ENCODE measurements around the gene REXO2. TPM values are rescaled to one million over a fixed set of nuclear protein-coding genes. Genes with fewer than 3 reads are reported as not detected.

Gene REXO2
- total and polyA plus RNA-seq, 8 donors = 67.8 to 245 (median 122) TPM

DNA sequence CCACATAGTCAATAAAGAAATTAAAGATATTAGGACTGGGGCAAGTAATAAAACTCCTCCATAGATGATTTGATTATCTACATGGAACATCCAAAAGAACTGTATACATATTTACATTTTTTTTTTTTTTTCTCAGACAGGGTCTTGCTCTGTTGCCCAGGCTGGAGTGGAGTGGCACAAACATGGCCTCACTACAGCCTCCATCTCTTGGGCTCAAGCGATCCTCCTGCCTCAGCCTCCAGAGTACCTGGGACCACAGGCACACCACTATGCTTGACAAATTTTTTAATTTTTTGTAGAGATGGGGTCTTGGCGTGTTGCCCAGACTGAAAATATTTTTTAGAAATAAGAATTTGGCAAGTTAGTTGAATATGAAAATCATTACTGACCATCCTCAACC, 24.7 kb downstream of the REXO2 start:
- H3K27me3 ChIP-seq = no peaks in the 10 kb centered on the region
- WGBS, 5 donors = 93 to 100% (median 96%) methylated on average over 2 of the region's 2 CpGs
- intact Hi-C loops (cut with DNase I; ENCODE audit: low total_unique reads) = no loop called here
- H3K27ac ChIP-seq = no peak overlapping the region
- H3K9me3 ChIP-seq = peaks cover 0 to 12% (median 0%) of the 10 kb centered on the region in 4 donors
- TF ChIP-seq EP300 (IDR thresholded peaks at IDR 0.05) (no peak), POLR2AphosphoS5 (IDR thresholded peaks at IDR 0.05) (no peak), POLR2A (IDR thresholded peaks at IDR 0.05) (no peak)
- TF ChIP-seq, protein P1, sequence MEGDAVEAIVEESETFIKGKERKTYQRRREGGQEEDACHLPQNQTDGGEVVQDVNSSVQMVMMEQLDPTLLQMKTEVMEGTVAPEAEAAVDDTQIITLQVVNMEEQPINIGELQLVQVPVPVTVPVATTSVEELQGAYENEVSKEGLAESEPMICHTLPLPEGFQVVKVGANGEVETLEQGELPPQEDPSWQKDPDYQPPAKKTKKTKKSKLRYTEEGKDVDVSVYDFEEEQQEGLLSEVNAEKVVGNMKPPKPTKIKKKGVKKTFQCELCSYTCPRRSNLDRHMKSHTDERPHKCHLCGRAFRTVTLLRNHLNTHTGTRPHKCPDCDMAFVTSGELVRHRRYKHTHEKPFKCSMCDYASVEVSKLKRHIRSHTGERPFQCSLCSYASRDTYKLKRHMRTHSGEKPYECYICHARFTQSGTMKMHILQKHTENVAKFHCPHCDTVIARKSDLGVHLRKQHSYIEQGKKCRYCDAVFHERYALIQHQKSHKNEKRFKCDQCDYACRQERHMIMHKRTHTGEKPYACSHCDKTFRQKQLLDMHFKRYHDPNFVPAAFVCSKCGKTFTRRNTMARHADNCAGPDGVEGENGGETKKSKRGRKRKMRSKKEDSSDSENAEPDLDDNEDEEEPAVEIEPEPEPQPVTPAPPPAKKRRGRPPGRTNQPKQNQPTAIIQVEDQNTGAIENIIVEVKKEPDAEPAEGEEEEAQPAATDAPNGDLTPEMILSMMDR (IDR thresholded peaks at IDR 0.05) = no peak
- no peak for DNase-seq
- no peak overlapping the region for H3K4me3 ChIP-seq
- H3K36me3 ChIP-seq = no peaks in the 10 kb centered on the region
- H3K4me1 ChIP-seq = no peaks in the 10 kb centered on the region

DNA sequence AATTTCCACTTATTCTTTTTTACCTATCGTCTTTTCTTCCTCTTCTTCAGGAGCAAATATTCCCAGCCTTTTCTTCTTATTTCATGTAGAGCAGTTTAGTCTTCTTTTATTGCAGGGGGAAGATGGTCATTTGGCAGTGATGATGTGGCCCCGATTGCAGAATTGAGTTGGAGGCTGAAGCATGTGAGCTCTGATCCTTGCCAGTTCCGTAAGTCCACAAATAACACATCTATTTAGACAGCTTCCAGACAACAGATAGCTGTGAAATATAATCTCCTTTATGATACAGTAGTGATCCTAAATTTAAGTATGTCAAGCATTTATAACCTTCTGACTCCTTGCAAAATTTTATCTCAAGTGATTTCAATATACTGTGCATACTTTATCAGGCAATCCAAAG, 27.5 kb downstream of the REXO2 start:
- WGBS, 5 donors = 84 to 91% (median 86%) methylated on average over 3 of the region's 3 CpGs

DNA sequence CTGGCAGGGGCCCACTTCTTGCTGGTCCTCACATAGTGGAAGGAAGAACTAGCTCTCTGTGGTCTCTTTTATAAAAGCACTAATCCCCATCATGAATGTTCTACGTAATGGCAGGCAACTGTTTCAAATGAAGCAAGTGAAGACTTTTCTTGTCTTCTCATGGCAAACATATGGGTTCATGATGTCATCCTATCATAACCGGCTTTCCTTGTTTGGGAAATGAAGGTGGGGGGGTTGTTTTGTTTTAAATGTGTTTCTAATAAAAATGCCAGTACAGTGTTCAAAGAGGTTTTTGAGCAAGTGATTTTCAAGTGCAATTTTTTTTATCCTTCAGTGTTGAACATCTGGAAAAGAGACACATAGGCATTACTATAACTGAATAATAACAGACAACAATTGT, 33.4 kb downstream of the REXO2 start:
- WGBS, 5 donors = 91 to 97% (median 95%) methylated on average over 2 of the region's 2 CpGs
- Histone ChIP-seq H3K27me3 (no peaks in the 10 kb centered on the region), H3K4me3 (no peak overlapping the region), H3K27ac (no peak overlapping the region), H3K4me1 (no peaks in the 10 kb centered on the region), H3K9me3 (no peaks in the 10 kb centered on the region), H3K36me3 (no peaks in the 10 kb centered on the region)
- intact Hi-C loops (cut with DNase I; ENCODE audit: low total_unique reads) = no loop called here
- TF ChIP-seq, protein P1 (IDR thresholded peaks at IDR 0.05) = no peak
- no peak for TF ChIP-seq EP300 (IDR thresholded peaks at IDR 0.05)
- no peak for TF ChIP-seq POLR2A (IDR thresholded peaks at IDR 0.05)
- no peak for TF ChIP-seq POLR2AphosphoS5 (IDR thresholded peaks at IDR 0.05)
- no peak for DNase-seq

More for the DNA sequence above, 27.5 kb downstream of the REXO2 start:
- no peak overlapping the region for H3K27ac ChIP-seq
- DNase-seq = no peak
- no peaks in the 10 kb centered on the region for H3K4me1 ChIP-seq
- TF ChIP-seq, protein P1 (IDR thresholded peaks at IDR 0.05) = no peak
- TF ChIP-seq POLR2A (IDR thresholded peaks at IDR 0.05) = no peak
- TF ChIP-seq POLR2AphosphoS5 (IDR thresholded peaks at IDR 0.05) = no peak
- TF ChIP-seq EP300 (IDR thresholded peaks at IDR 0.05) = no peak
- H3K36me3 ChIP-seq = no peaks in the 10 kb centered on the region
- intact Hi-C loops (cut with DNase I; ENCODE audit: low total_unique reads) = no loop called here
- H3K9me3 ChIP-seq = peaks cover 0 to 11% (median 0%) of the 10 kb centered on the region in 4 donors
- H3K4me3 ChIP-seq = no peak overlapping the region
- no peaks in the 10 kb centered on the region for H3K27me3 ChIP-seq

DNA sequence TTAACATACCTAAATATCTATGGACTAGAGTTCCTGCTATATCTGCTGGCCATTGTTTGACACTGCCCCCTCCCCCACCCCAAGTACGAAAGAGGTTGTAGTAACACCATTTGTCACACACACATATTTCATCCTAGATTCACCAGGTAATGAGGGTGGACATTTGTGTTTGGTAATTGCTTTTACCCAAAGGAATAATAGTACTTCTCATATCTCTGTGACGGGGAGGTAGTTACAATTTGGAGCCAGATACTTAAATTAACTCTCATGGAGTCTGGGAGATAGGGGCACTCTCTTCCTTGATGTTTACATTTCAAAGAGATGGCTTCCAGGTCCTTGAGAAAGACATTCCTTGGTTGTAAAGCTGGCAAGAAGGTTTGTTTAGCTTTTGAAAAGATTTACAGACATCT, 38.7 kb downstream of the REXO2 start:
- DNase-seq = no peak
- H3K27me3 ChIP-seq = no peaks in the 10 kb centered on the region
- H3K9me3 ChIP-seq = no peaks in the 10 kb centered on the region
- WGBS, 5 donors = 27 to 34% (median 33%) methylated on average over 2 of the region's 2 CpGs
- H3K27ac ChIP-seq = no peak overlapping the region
- intact Hi-C loops (cut with DNase I; ENCODE audit: low total_unique reads) = no loop called here
- H3K4me3 ChIP-seq = no peak overlapping the region
- peaks cover 0 to 18% (median 0%) of the 10 kb centered on the region in 4 donors for H3K4me1 ChIP-seq
- no peak for TF ChIP-seq EP300 (IDR thresholded peaks at IDR 0.05)
- TF ChIP-seq POLR2A (IDR thresholded peaks at IDR 0.05) = no peak
- TF ChIP-seq, protein P1 (IDR thresholded peaks at IDR 0.05) = no peak
- no peak for TF ChIP-seq POLR2AphosphoS5 (IDR thresholded peaks at IDR 0.05)
- no peaks in the 10 kb centered on the region for H3K36me3 ChIP-seq
